ENCODE data around the gene FSIP1.

Gene FSIP1

DNA sequence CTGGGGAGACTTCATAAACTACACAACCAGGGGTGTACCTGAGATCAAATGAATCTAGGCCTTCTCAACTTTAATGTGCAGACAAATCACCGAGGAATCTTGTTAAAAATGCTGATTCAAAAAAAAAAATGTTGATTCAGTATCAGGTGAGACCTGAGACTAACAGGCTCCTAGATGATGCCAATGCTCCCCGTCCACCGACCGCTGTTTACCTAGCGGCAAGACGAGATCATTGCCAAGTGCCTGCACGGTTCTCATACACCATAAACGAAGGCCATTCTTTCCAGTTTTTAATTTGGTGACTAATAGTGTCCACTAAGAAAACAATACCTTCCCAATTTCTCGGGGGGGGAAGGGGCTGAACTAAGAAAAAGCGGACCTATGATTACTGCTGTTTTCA is 2.5 kb upstream of the FSIP1 start:
- Histone ChIP-seq H3K4me1 (ENCODE audit: control insufficient read depth, insufficient read depth, low read length, poor library complexity, severe bottlenecking) (peaks cover 6% of the 10 kb centered on the region), H3K4me3 (ENCODE audit: insufficient read depth, low read depth, low read length, poor library complexity, severe bottlenecking) (no peak overlapping the region), H3K36me3 (ENCODE audit: control insufficient read depth, insufficient read depth, low read length) (no peaks in the 10 kb centered on the region), H3K27ac (ENCODE audit: insufficient read depth, low read length, poor library complexity, severe bottlenecking) (no peak overlapping the region), H3K9me3 (ENCODE audit: control insufficient read depth, low read length) (no peaks in the 10 kb centered on the region), H3K27me3 (replicated peaks; ENCODE audit: control insufficient read depth, insufficient read depth, low read length, poor library complexity, severe bottlenecking) (no peaks in the 10 kb centered on the region)
- DNase-seq, result no peak

DNA sequence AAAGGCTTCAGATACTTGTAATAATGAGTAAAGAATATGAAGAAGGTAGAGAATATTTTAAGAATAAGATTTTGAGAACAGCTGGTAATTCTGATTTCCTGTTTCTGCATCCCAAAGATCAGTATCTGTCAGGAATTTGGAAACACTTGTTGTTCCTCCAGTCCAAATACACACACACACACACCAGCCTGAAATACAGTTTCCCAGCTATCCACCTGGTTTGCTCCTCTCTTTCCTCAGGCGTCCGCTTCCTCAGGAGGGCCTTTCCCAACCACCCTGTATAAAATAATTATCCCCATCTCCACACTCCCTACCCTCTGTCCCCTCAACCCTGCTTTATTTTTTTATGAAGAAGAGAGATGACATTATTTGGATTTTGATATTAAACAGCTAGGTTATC is 2.0 kb upstream of the FSIP1 start:
- Histone ChIP-seq H3K27me3 (replicated peaks; ENCODE audit: control insufficient read depth, insufficient read depth, low read length, poor library complexity, severe bottlenecking) (no peaks in the 10 kb centered on the region), H3K4me3 (ENCODE audit: insufficient read depth, low read depth, low read length, poor library complexity, severe bottlenecking) (no peak overlapping the region), H3K36me3 (ENCODE audit: control insufficient read depth, insufficient read depth, low read length) (no peaks in the 10 kb centered on the region), H3K9me3 (ENCODE audit: control insufficient read depth, low read length) (no peaks in the 10 kb centered on the region), H3K4me1 (ENCODE audit: control insufficient read depth, insufficient read depth, low read length, poor library complexity, severe bottlenecking) (peaks cover 6% of the 10 kb centered on the region), H3K27ac (ENCODE audit: insufficient read depth, low read length, poor library complexity, severe bottlenecking) (no peak overlapping the region)
- DNase-seq, result no peak

DNA sequence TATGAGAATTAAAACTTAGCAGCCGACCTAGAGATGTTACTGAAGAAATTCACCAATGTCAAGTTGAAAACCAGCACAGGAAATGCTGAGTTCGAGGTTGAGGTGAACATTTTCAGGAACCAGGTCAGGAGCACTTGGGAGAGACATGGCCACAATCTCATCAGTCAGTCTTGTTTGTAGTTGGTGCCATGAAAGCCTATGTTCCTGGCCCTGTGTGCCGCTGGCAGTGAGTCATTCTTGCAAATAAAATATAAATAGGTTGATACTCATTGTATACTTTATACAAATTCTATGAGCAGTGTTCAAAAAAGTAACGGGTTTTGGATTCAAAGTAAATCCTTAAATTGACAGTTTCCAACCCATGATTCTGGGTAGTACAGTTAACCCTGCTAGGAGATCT is 1.5 kb upstream of the FSIP1 start:
- DNase-seq, result no peak

DNA sequence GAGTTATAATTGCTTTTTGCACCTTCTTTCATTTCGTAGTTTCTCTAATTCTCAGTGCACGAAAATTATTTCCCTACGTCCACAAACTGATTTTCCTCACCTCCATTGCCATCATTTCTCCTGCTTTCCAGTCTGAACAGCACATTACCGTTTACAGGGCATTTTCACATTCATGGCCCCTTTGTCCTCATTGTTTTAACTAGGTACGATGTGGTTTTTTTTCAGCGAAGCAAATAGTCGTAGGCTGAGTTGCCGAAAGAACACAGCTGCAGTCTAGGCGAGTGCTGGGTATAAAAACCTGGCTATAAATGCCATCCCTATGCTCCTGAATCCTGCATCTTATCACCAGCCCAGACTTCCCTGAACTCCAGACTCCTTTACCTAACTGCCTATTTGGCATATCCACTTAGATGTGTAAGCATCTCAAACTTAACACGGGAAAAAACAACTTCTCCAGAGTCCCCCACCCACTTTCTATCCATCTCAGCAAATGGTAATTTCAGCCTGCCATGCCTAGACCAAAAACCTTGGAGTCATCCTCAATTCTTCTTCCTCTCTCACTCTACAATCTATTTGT is 691 bp upstream of the FSIP1 start:
- DNase-seq, result no peak
- Histone ChIP-seq H3K9me3 (ENCODE audit: control insufficient read depth, low read length) (no peaks in the 10 kb centered on the region), H3K27me3 (replicated peaks; ENCODE audit: control insufficient read depth, insufficient read depth, low read length, poor library complexity, severe bottlenecking) (no peaks in the 10 kb centered on the region), H3K27ac (ENCODE audit: insufficient read depth, low read length, poor library complexity, severe bottlenecking) (peak overlapping the region; percentile 85), H3K36me3 (ENCODE audit: control insufficient read depth, insufficient read depth, low read length) (no peaks in the 10 kb centered on the region), H3K4me3 (ENCODE audit: insufficient read depth, low read depth, low read length, poor library complexity, severe bottlenecking) (peak overlapping the region; percentile 92), H3K4me1 (ENCODE audit: control insufficient read depth, insufficient read depth, low read length, poor library complexity, severe bottlenecking) (peaks cover 6% of the 10 kb centered on the region)

More for the DNA sequence above, 1.5 kb upstream of the FSIP1 start:
- no peak overlapping the region for H3K27ac ChIP-seq (ENCODE audit: insufficient read depth, low read length, poor library complexity, severe bottlenecking)
- peaks cover 6% of the 10 kb centered on the region for H3K4me1 ChIP-seq (ENCODE audit: control insufficient read depth, insufficient read depth, low read length, poor library complexity, severe bottlenecking)
- H3K27me3 ChIP-seq (replicated peaks; ENCODE audit: control insufficient read depth, insufficient read depth, low read length, poor library complexity, severe bottlenecking), result no peaks in the 10 kb centered on the region
- H3K9me3 ChIP-seq (ENCODE audit: control insufficient read depth, low read length), result no peaks in the 10 kb centered on the region
- no peaks in the 10 kb centered on the region for H3K36me3 ChIP-seq (ENCODE audit: control insufficient read depth, insufficient read depth, low read length)
- no peak overlapping the region for H3K4me3 ChIP-seq (ENCODE audit: insufficient read depth, low read depth, low read length, poor library complexity, severe bottlenecking)

DNA sequence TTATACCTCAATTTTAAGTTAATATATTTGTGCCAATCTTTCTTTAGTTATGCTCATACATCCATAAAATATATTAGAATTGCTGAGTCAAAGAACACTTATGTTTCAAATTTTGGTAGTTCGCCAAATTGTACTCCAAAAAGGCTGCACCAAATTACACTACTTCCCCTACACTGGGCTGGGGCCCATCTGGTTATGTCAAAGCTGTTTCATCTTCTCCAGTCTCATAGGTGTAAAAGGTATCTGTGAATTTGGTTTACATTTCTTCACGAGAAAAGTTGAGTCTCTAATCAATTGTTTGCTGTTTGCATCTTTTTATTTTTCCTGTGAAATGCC is 706 bp downstream of the FSIP1 start:
- H3K9me3 ChIP-seq (ENCODE audit: control insufficient read depth, low read length), result no peaks in the 10 kb centered on the region
- peak overlapping the region; percentile 92 for H3K4me3 ChIP-seq (ENCODE audit: insufficient read depth, low read depth, low read length, poor library complexity, severe bottlenecking)
- H3K36me3 ChIP-seq (ENCODE audit: control insufficient read depth, insufficient read depth, low read length), result no peaks in the 10 kb centered on the region
- peaks cover 6% of the 10 kb centered on the region for H3K4me1 ChIP-seq (ENCODE audit: control insufficient read depth, insufficient read depth, low read length, poor library complexity, severe bottlenecking)
- peak overlapping the region; percentile 43 for H3K27ac ChIP-seq (ENCODE audit: insufficient read depth, low read length, poor library complexity, severe bottlenecking)
- no peak for DNase-seq
- no peaks in the 10 kb centered on the region for H3K27me3 ChIP-seq (replicated peaks; ENCODE audit: control insufficient read depth, insufficient read depth, low read length, poor library complexity, severe bottlenecking)

DNA sequence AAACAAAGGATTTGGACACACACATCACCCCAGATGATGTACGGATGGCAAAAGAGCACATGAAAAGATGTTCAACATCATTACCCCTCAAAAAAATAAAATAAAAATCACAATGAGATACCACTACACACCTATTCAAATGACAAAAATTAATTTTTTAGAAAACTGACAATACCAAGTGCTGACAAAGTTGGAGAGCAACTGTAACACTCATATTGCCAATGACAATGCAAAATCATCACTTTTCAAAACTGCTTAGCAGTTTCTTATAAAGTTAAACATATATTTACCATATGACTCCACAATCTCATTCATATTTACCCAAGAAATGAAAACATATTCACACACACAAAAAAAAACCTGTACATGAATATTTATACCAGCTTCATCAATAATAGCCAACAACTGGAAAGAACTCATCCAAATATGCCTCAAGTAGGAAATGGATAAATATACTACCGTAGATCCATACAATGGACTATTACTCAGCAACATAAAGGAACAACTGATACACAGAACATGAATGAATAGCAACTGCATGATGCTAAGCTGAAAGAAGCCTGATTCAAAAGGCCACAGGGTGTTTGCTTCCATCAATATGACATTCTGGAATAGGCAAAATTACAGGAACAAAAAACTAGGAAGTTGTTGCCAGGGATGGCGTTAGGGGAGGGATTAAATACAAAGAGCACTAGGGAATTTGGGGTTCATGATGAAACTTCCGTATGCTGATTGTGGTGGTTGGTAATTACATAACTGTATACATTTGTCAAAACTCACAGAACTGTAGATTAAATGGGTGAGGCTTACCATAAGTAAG is 1.3 kb downstream of the FSIP1 start:
- H3K27me3 ChIP-seq (replicated peaks; ENCODE audit: control insufficient read depth, insufficient read depth, low read length, poor library complexity, severe bottlenecking), result no peaks in the 10 kb centered on the region
- H3K4me3 ChIP-seq (ENCODE audit: insufficient read depth, low read depth, low read length, poor library complexity, severe bottlenecking), result no peak overlapping the region
- peak overlapping the region; percentile 43 for H3K27ac ChIP-seq (ENCODE audit: insufficient read depth, low read length, poor library complexity, severe bottlenecking)
- no peak for DNase-seq
- H3K9me3 ChIP-seq (ENCODE audit: control insufficient read depth, low read length), result no peaks in the 10 kb centered on the region
- no peaks in the 10 kb centered on the region for H3K36me3 ChIP-seq (ENCODE audit: control insufficient read depth, insufficient read depth, low read length)
- peaks cover 6% of the 10 kb centered on the region for H3K4me1 ChIP-seq (ENCODE audit: control insufficient read depth, insufficient read depth, low read length, poor library complexity, severe bottlenecking)

DNA sequence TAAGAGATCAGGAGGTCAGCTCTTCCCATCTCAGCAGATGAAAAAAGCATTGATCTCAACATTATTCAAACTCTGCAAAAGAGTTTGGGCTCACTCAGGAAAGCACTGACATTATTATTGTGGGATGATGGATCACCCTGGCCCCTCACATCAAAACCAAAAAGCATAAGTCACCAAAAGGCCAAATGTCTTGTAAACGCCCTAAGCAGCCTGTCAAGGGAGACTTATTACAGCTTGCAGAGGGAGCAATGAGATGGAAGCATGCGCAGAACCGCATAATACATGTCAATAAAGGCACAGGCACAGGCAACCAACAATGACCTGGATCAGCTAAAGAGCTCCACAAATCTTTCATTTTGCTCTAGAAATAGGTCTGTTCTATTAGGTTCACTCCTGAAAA is 4.6 kb downstream of the FSIP1 start:
- no peak for DNase-seq
- Histone ChIP-seq H3K4me3 (ENCODE audit: insufficient read depth, low read depth, low read length, poor library complexity, severe bottlenecking) (no peak overlapping the region), H3K36me3 (ENCODE audit: control insufficient read depth, insufficient read depth, low read length) (no peaks in the 10 kb centered on the region), H3K27ac (ENCODE audit: insufficient read depth, low read length, poor library complexity, severe bottlenecking) (no peak overlapping the region), H3K4me1 (ENCODE audit: control insufficient read depth, insufficient read depth, low read length, poor library complexity, severe bottlenecking) (no peaks in the 10 kb centered on the region), H3K27me3 (replicated peaks; ENCODE audit: control insufficient read depth, insufficient read depth, low read length, poor library complexity, severe bottlenecking) (no peaks in the 10 kb centered on the region), H3K9me3 (ENCODE audit: control insufficient read depth, low read length) (no peaks in the 10 kb centered on the region)

DNA sequence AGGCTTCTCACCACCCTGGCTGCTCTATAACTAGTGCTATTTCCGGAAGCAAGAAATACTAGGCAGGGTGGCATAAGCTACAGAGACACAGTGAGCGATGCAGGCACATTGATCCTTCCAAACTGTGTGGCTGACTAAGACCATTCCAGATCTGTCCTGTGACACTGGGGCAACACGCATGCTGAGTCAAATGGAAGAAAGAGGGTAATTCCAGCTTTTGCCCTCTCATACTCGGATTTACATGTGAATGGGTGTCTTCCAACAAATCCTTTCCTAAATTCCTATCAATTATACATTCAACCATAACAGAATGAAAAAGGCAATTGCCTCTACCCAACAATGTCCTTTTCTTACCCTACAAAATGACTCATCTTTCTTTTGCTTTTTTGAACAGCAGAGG is 5.1 kb downstream of the FSIP1 start:
- Histone ChIP-seq H3K4me3 (ENCODE audit: insufficient read depth, low read depth, low read length, poor library complexity, severe bottlenecking) (no peak overlapping the region), H3K4me1 (ENCODE audit: control insufficient read depth, insufficient read depth, low read length, poor library complexity, severe bottlenecking) (no peaks in the 10 kb centered on the region), H3K9me3 (ENCODE audit: control insufficient read depth, low read length) (no peaks in the 10 kb centered on the region), H3K27me3 (replicated peaks; ENCODE audit: control insufficient read depth, insufficient read depth, low read length, poor library complexity, severe bottlenecking) (no peaks in the 10 kb centered on the region), H3K36me3 (ENCODE audit: control insufficient read depth, insufficient read depth, low read length) (no peaks in the 10 kb centered on the region), H3K27ac (ENCODE audit: insufficient read depth, low read length, poor library complexity, severe bottlenecking) (no peak overlapping the region)
- DNase-seq, result no peak

DNA sequence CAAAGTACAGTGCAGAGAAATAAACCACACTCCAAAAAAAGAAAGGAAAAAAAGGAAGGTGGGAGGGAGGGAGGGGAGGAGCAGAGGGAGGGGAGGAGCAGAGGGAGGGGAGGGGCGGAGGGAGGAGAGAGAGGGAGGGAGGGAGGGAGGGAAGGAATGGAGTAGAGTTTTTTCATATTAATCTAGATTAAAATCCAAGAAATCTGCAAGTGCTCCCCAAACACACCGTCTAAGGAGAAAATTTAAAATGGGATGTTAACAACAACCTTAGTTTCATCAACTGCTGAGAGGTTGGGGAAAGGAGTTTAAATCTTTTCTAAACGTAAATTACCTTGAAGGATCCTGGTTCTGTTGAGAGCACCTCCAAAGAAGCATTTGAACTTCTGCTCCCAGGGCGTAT is 6.6 kb downstream of the FSIP1 start:
- Histone ChIP-seq H3K4me1 (ENCODE audit: control insufficient read depth, insufficient read depth, low read length, poor library complexity, severe bottlenecking) (no peaks in the 10 kb centered on the region), H3K4me3 (ENCODE audit: insufficient read depth, low read depth, low read length, poor library complexity, severe bottlenecking) (no peak overlapping the region), H3K27me3 (replicated peaks; ENCODE audit: control insufficient read depth, insufficient read depth, low read length, poor library complexity, severe bottlenecking) (no peaks in the 10 kb centered on the region), H3K36me3 (ENCODE audit: control insufficient read depth, insufficient read depth, low read length) (no peaks in the 10 kb centered on the region), H3K27ac (ENCODE audit: insufficient read depth, low read length, poor library complexity, severe bottlenecking) (no peak overlapping the region), H3K9me3 (ENCODE audit: control insufficient read depth, low read length) (no peaks in the 10 kb centered on the region)
- DNase-seq, result no peak

DNA sequence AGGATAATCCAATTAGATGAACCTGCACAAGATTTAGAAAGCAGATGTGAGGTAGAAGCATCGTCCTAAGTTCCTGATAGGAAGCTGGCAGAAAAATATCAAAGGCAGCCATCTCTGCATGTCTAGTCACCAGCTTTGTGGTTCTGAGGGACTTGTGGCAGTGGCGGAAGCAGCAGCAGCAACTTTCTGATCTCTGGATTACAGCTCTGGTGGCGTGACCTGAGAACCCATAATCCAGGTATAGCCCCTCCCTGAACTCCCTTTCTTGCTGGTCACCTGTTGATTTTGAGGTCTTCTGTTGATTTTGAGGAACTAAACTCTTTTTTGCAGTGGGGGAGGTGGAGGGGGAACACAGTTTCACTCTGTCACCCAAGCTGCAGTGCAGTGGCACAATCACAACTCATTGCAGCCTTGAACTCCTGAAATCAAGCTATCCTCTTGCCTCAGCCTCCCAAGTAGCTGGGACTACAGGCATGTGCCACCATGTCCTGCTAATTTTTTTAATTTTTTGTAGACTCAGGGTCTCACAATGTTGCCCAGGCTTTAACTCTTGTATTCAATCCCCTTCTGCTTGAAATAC is 7.9 kb downstream of the FSIP1 start:
- Histone ChIP-seq H3K27me3 (replicated peaks; ENCODE audit: control insufficient read depth, insufficient read depth, low read length, poor library complexity, severe bottlenecking) (no peaks in the 10 kb centered on the region), H3K27ac (ENCODE audit: insufficient read depth, low read length, poor library complexity, severe bottlenecking) (no peak overlapping the region), H3K36me3 (ENCODE audit: control insufficient read depth, insufficient read depth, low read length) (no peaks in the 10 kb centered on the region), H3K4me3 (ENCODE audit: insufficient read depth, low read depth, low read length, poor library complexity, severe bottlenecking) (no peak overlapping the region), H3K4me1 (ENCODE audit: control insufficient read depth, insufficient read depth, low read length, poor library complexity, severe bottlenecking) (no peaks in the 10 kb centered on the region), H3K9me3 (ENCODE audit: control insufficient read depth, low read length) (no peaks in the 10 kb centered on the region)
- peak; percentile 14 to 33 (median 29) for DNase-seq
